ENCODE results near the gene DEUP1.

GRCh38 chr11:93288767-93289166 is 41.8 kb upstream of the DEUP1 start:
- no peak for TF ChIP-seq CTCF (conservative IDR thresholded peaks at IDR 0.05; ENCODE audit: low read length)
- TF ChIP-seq EZH2phosphoT487 (IDR thresholded peaks at IDR 0.05; ENCODE audit: borderline replicate concordance, low read depth, low read length): no peak

All from OCI-LY7 (cell line).